K562 (cell line): ENCODE measurements around the gene SNRPA. TPM values are rescaled to one million over a fixed set of nuclear protein-coding genes. Genes with fewer than 3 reads are reported as not detected.

ENCODE experiments used
- COPS2 ChIP-seq: fragments of 450-650 bp; conservative IDR thresholded peaks from 2 replicates; pipeline ENCODE4 v1.6.1; 2016; ENCODE audit warnings: mild to moderate bottlenecking, moderate library complexity
- FOXK2 ChIP-seq, 2 experiments: fragments of 450-650 bp; IDR thresholded peaks in 1 of 2; conservative IDR thresholded peaks in 1 of 2; 2 replicates each; pipeline ENCODE4 v1.6.1; 2016; ENCODE audit warnings: low read depth in 2 of 2, mild to moderate bottlenecking in 1 of 2
- FOXP1 ChIP-seq: sonication (generic); formaldehyde crosslinking; IDR thresholded peaks from 2 replicates; pipeline ENCODE4 v1.8.0; 2022; ENCODE audit warnings: mild to moderate bottlenecking, missing genetic modification reagents
- GABPA ChIP-seq: fragments of 200-800 bp; sonication (Bioruptor generic); conservative IDR thresholded peaks from 2 replicates; pipeline ENCODE4 v1.6.1; 2016; ENCODE audit warnings: low read depth, missing genetic modification characterization, missing compliant biosample characterization
- HMG20B ChIP-seq: fragments of 250-450 bp; sonication (Bioruptor Pico); IDR thresholded peaks from 2 replicates; pipeline ENCODE4 v1.5.0; 2021; ENCODE audit warnings: mild to moderate bottlenecking
- HMGN3 ChIP-seq: IDR thresholded peaks from 2 replicates; pipeline ENCODE4 v1.6.1; 2011; ENCODE audit warnings: borderline replicate concordance, low read depth, mild to moderate bottlenecking, mixed read lengths, low read length; ENCODE audit not compliant: insufficient read length; ENCODE audit errors: extremely low read depth
- JUN ChIP-seq, 2 experiments: sonication (generic) in 1 of 2; formaldehyde crosslinking in 1 of 2; IDR thresholded peaks; 2 replicates each; pipeline versions ENCODE4 v1.6.1 to v1.8.0; 2012 to 2022; ENCODE audit warnings: borderline replicate concordance in 2 of 2, mild to moderate bottlenecking in 2 of 2, improper control_type of control experiment in 1 of 2, low read depth in 1 of 2, low read length in 1 of 2, missing genetic modification reagents in 1 of 2
- MAZ ChIP-seq, 2 experiments: fragments of 450-650 bp in 1 of 2; sonication (generic) in 1 of 2; formaldehyde crosslinking; IDR thresholded peaks in 1 of 2; conservative IDR thresholded peaks in 1 of 2; 2 replicates each; pipeline versions ENCODE4 v1.4.0 to v1.5.0; 2020; ENCODE audit warnings: mild to moderate bottlenecking in 1 of 2, missing genetic modification reagents in 1 of 2
- MCM3 ChIP-seq: fragments of 450-650 bp; IDR thresholded peaks from 2 replicates; pipeline ENCODE4 v1.6.1; 2016
- MEF2A ChIP-seq: IDR thresholded peaks from 2 replicates; pipeline ENCODE4 v1.6.1; 2011; ENCODE audit warnings: low read depth, mild to moderate bottlenecking, low read length, moderate library complexity; ENCODE audit not compliant: control insufficient read depth
- MTA1 ChIP-seq: fragments of 450-650 bp; IDR thresholded peaks from 2 replicates; pipeline ENCODE4 v1.6.1; 2017; ENCODE audit warnings: borderline replicate concordance
- NBN ChIP-seq: fragments of 450-650 bp; IDR thresholded peaks from 2 replicates; pipeline ENCODE4 v1.6.1; 2016; ENCODE audit warnings: low read depth, mild to moderate bottlenecking
- NCOA6 ChIP-seq: fragments of 450-650 bp; IDR thresholded peaks from 2 replicates; pipeline ENCODE4 v1.6.1; 2017; ENCODE audit warnings: mild to moderate bottlenecking
- NFRKB ChIP-seq: fragments of 450-650 bp; IDR thresholded peaks from 2 replicates; pipeline ENCODE4 v1.6.1; 2016; ENCODE audit warnings: low read depth
- POLR2H ChIP-seq: IDR thresholded peaks from 2 replicates; pipeline ENCODE4 v1.6.1; 2016; ENCODE audit warnings: missing genetic modification characterization, low read depth, mild to moderate bottlenecking, control low read depth, missing compliant biosample characterization, moderate library complexity
- SRF ChIP-seq, 2 experiments: fragments of 250-450, 450-650 bp in 1 of 2; sonication (Bioruptor Pico) in 1 of 2; sonication (generic) in 1 of 2; formaldehyde crosslinking; IDR thresholded peaks; 2 replicates each; pipeline versions ENCODE4 v1.5.0 to v1.5.1; 2020 to 2022; ENCODE audit warnings: mild to moderate bottlenecking in 1 of 2, missing genetic modification reagents in 1 of 2
- ZMIZ1 ChIP-seq, 2 experiments: fragments of 150-350 bp in 1 of 2; IDR thresholded peaks; 2 replicates each; pipeline ENCODE4 v1.6.1; 2012 to 2016; ENCODE audit warnings: low read depth in 2 of 2, low read length in 2 of 2, mild to moderate bottlenecking in 1 of 2, moderate library complexity in 1 of 2
- ZNF583 ChIP-seq: fragments of 250-450 bp; sonication (Bioruptor Pico); IDR thresholded peaks from 2 replicates; pipeline ENCODE4 v1.4.0; 2020
- ZNF592 ChIP-seq: fragments of 450-650 bp; IDR thresholded peaks from 2 replicates; pipeline ENCODE4 v1.6.1; 2017; ENCODE audit warnings: antibody characterized with exemption, mild to moderate bottlenecking
- ZNF780A ChIP-seq: fragments of 250-450 bp; sonication (Bioruptor Pico); IDR thresholded peaks from 2 replicates; pipeline ENCODE4 v1.5.0; 2021; ENCODE audit warnings: mild to moderate bottlenecking
- polyA plus RNA-seq, 8 experiments: library from polyadenylated mRNA; depleted of rRNA in 4 of 8; stranded (reverse) in 5 of 8; unstranded in 3 of 8; fragments of >200 nt; fragmentation: Nextera tagmentation in 2 of 8; fragmentation: Illumina TruSeq in 1 of 8; extraction: Ambion mirVana in 2 of 8; extraction: Trizol in 1 of 8; gene quantifications; 2 replicates each; pipeline versions ENCODE4 v1.2.1 to v1.2.3, GENCODE V29; 2011 to 2014; ENCODE audit warnings: inconsistent platforms in 1 of 8, missing spikeins in 1 of 8
- total RNA-seq, 7 experiments: library from RNA; depleted of rRNA in 6 of 7; stranded (reverse); fragments of >200 nt in 6 of 7; fragmentation: Illumina TruSeq in 2 of 7; extraction: Trizol in 2 of 7; gene quantifications; 2 replicates each; pipeline versions ENCODE4 v1.2.1 to v1.2.3, GENCODE V29; 2011 to 2021; ENCODE audit warnings: low replicate concordance in 1 of 7

The SNRPA gene
- total and polyA plus RNA-seq, 9 of the 15 experiments (the other 6 are each of a cell fraction or from before 2014, with no cell fraction given) = 16.3 to 311 (median 193) TPM

- 0 out of 2 replicates have a peak, but pooled peaks have one; percentile 3 for TF ChIP-seq ZNF583 (CRISPR knock-in tag)
- TF ChIP-seq FOXK2 (conservative IDR thresholded peaks at IDR 0.05 in 1 of 2, IDR thresholded peaks at IDR 0.05 in 1 of 2; ENCODE audit: low read depth in 2 of 2) = 0 out of 4 replicates have a peak, but pooled peaks have one; percentile 33 to 40
- TF ChIP-seq ZNF780A (CRISPR knock-in tag) = no peak
- TF ChIP-seq COPS2 = no peak
- no peak for TF ChIP-seq ZMIZ1 (IDR thresholded peaks at IDR 0.05; ENCODE audit: low read depth in 2 of 2, low read length in 2 of 2)
- TF ChIP-seq NCOA6 = no peak
- no peak; the same call in 1 of the 2 replicates for TF ChIP-seq NBN
- peak; percentile 63; the same call in 1 of the 2 replicates for TF ChIP-seq NFRKB
- no peak for TF ChIP-seq JUN (IDR thresholded peaks at IDR 0.05; ENCODE audit: borderline replicate concordance, low read depth, low read length)
- TF ChIP-seq JUN (CRISPR knock-in tag; IDR thresholded peaks at IDR 0.05; ENCODE audit: borderline replicate concordance) = no peak
- TF ChIP-seq GABPA = peak; percentile 48
- TF ChIP-seq HMGN3 = peak; percentile 56
- no peak for TF ChIP-seq MCM3
- TF ChIP-seq ZNF592 = peak; percentile 56; the same call in 1 of the 2 replicates
- peak in 1 of 2 experiments; percentile 69; a peak in 2 of 4 replicates for TF ChIP-seq SRF (CRISPR knock-in tag; IDR thresholded peaks at IDR 0.05)
- TF ChIP-seq POLR2H (tag) = peak; percentile 84; the same call in 1 of the 2 replicates
- TF ChIP-seq HMG20B = no peak
- peak in 1 of 2 experiments; percentile 50; a peak in 2 of 4 replicates for TF ChIP-seq MAZ (CRISPR knock-in tag; conservative IDR thresholded peaks at IDR 0.05 in 1 of 2, IDR thresholded peaks at IDR 0.05 in 1 of 2)
- TF ChIP-seq MTA1 = peak; percentile 35; the same call in 1 of the 2 replicates
- peak; percentile 23 for TF ChIP-seq FOXP1 (CRISPR knock-in tag)
- TF ChIP-seq MEF2A = no peak
Measured at GRCh38 chr19:40750874-40751537, at the start of gene SNRPA (continued).
